ENCODE measurements around the gene DCANP1. TPM values are rescaled to one million over a fixed set of nuclear protein-coding genes. Genes with fewer than 3 reads are reported as not detected.

DCANP1 gene
- polyA plus RNA-seq, 1 donor (not counting 4 experiments of a cell fraction or from before 2014, with no cell fraction given) = not detected

DNA sequence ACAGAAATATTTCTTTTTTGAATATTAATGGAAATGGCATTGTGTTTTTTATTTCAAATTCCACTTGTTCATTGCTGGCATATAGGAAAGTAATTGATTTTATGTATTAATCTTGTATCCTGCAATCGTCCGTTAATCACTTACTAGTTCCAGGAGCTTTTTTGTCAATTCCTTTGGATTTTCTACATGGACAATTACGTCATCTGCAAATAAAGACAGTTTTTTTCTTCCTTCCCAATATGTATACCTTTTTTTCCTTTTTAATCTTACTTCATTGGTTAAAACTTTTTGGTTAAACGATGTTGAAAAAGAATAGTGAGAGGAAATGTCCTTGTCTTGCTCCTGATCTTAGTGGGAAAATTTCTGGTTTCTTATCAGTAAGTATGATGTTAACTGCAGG, 6.5 kb upstream of the DCANP1 start:
- H3K27me3 ChIP-seq (ENCODE audit: control insufficient read depth, extremely low read depth, insufficient read depth, low read length) = peaks cover 38% of the 10 kb centered on the region
- no peaks in the 10 kb centered on the region for H3K36me3 ChIP-seq (ENCODE audit: control insufficient read depth in 2 of 2, extremely low read depth in 1 of 2, insufficient read depth in 2 of 2, low read length in 2 of 2)
- H3K4me1 ChIP-seq (ENCODE audit: control insufficient read depth, extremely low read depth, insufficient read depth, low read length) = no peaks in the 10 kb centered on the region
- no peak for TF ChIP-seq EZH2 (IDR thresholded peaks at IDR 0.05; ENCODE audit: low read length)
- TF ChIP-seq, protein P1, sequence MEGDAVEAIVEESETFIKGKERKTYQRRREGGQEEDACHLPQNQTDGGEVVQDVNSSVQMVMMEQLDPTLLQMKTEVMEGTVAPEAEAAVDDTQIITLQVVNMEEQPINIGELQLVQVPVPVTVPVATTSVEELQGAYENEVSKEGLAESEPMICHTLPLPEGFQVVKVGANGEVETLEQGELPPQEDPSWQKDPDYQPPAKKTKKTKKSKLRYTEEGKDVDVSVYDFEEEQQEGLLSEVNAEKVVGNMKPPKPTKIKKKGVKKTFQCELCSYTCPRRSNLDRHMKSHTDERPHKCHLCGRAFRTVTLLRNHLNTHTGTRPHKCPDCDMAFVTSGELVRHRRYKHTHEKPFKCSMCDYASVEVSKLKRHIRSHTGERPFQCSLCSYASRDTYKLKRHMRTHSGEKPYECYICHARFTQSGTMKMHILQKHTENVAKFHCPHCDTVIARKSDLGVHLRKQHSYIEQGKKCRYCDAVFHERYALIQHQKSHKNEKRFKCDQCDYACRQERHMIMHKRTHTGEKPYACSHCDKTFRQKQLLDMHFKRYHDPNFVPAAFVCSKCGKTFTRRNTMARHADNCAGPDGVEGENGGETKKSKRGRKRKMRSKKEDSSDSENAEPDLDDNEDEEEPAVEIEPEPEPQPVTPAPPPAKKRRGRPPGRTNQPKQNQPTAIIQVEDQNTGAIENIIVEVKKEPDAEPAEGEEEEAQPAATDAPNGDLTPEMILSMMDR (optimal IDR thresholded peaks at IDR 0.05 in 1 of 3, IDR thresholded peaks at IDR 0.05 in 1 of 3, conservative IDR thresholded peaks at IDR 0.05 in 1 of 3; ENCODE audit: extremely low read depth in 1 of 3, insufficient read depth in 2 of 3, low read length in 3 of 3) = no peak
- no peak overlapping the region for H3K27ac ChIP-seq (ENCODE audit: control insufficient read depth, insufficient read depth, low read length)
- H3K4me3 ChIP-seq (ENCODE audit: control insufficient read depth in 2 of 3, extremely low read depth in 1 of 3, insufficient read depth in 2 of 3, low read depth in 1 of 3, low read length in 3 of 3) = no peak overlapping the region
- no peaks in the 10 kb centered on the region for H3K79me2 ChIP-seq (ENCODE audit: control insufficient read depth, insufficient read depth, low read length)
- H3K9me3 ChIP-seq (ENCODE audit: control insufficient read depth, low read depth, low read length) = no peaks in the 10 kb centered on the region
- dilution Hi-C loops (cut with MboI; ENCODE audit: extremely low pct_ligation_motif_present, low sequenced_read_pairs) = loop anchor here (25.0 kb wide), 1 partner anchor 384 kb away; the partner anchor contains the start of gene SLC25A48
- no peaks in the 10 kb centered on the region for H3K9me1 ChIP-seq (ENCODE audit: control insufficient read depth, extremely low read depth, insufficient read depth, low read length)
- no peak overlapping the region for H2AFZ ChIP-seq (ENCODE audit: control insufficient read depth, low read length)
- no peak overlapping the region for H3K9ac ChIP-seq (ENCODE audit: control insufficient read depth, extremely low read depth, insufficient read depth, low read length)
- FAIRE-seq (no peak), DNase-seq (ENCODE audit: low read depth, low spot score) (no peak)
- no peak overlapping the region for H3K4me2 ChIP-seq (ENCODE audit: control insufficient read depth, extremely low read depth, insufficient read depth, low read depth, low read length)
- no peaks in the 10 kb centered on the region for H4K20me1 ChIP-seq (ENCODE audit: control insufficient read depth, extremely low read depth, insufficient read depth, low read length)

DNA sequence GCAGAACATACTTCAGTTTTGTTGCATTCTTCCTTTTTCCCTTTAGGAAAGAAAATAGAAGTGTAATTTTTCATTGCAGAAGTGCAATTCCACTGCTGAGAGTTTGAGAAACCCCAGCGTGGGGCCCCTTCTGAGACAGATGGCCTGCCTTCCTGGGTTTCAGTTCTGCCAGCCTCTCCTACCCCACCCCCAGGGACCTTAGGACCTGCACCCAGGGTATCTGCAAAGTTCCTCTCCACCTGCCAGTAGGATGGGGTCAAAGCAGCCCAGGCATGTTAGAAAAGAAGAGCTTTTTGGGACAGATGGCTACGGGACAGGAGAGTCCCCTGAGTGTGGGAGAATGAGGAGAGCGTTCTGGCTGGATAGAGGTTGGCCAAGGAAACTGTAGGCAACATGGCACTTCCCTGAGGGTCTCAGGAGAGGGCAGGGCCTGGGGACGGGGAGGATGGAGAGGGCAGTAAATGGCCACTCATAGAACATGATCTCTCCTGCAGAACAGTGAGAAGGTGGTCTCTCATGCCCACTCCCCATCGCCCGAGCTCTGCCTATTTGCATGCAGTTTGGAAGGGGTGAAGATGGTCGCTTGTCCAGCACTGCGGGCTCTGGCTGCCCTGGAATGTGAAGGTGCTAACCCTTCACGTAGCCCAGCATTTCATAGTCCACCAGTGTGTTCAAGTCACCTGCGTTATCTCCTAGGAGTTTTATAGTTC, 5.3 kb upstream of the DCANP1 start, which contains the start of gene TIFAB:
TIFAB (minus strand) TSS at position 31 of the 710 bp plus-strand sequence. CDS start 2,412 bp downstream, outside the sequence.
- no peaks in the 10 kb centered on the region for H3K9me1 ChIP-seq (ENCODE audit: control insufficient read depth, extremely low read depth, insufficient read depth, low read length)
- H4K20me1 ChIP-seq (ENCODE audit: control insufficient read depth, extremely low read depth, insufficient read depth, low read length) = no peaks in the 10 kb centered on the region
- TF ChIP-seq, protein P1 (optimal IDR thresholded peaks at IDR 0.05 in 1 of 3, IDR thresholded peaks at IDR 0.05 in 1 of 3, conservative IDR thresholded peaks at IDR 0.05 in 1 of 3; ENCODE audit: extremely low read depth in 1 of 3, insufficient read depth in 2 of 3, low read length in 3 of 3) = no peak
- H3K27ac ChIP-seq (ENCODE audit: control insufficient read depth, insufficient read depth, low read length) = no peak within 1 kb of the TSS
- no peaks in the 10 kb centered on the region for H3K79me2 ChIP-seq (ENCODE audit: control insufficient read depth, insufficient read depth, low read length)
- no peak for FAIRE-seq
- H3K4me2 ChIP-seq (ENCODE audit: control insufficient read depth, extremely low read depth, insufficient read depth, low read depth, low read length) = no peak within 1 kb of the TSS
- no peaks in the 10 kb centered on the region for H3K9me3 ChIP-seq (ENCODE audit: control insufficient read depth, low read depth, low read length)
- no peak for DNase-seq (ENCODE audit: low read depth, low spot score)
- dilution Hi-C loops (cut with MboI; ENCODE audit: extremely low pct_ligation_motif_present, low sequenced_read_pairs) = loop anchor here (25.0 kb wide), 1 partner anchor 385 kb away; the partner anchor contains the start of gene SLC25A48
- no peaks in the 10 kb centered on the region for H3K36me3 ChIP-seq (ENCODE audit: control insufficient read depth in 2 of 2, extremely low read depth in 1 of 2, insufficient read depth in 2 of 2, low read length in 2 of 2)
- no peak within 1 kb of the TSS for H3K9ac ChIP-seq (ENCODE audit: control insufficient read depth, extremely low read depth, insufficient read depth, low read length)
- H2AFZ ChIP-seq (ENCODE audit: control insufficient read depth, low read length) = no peak within 1 kb of the TSS
- no peaks in the 10 kb centered on the region for H3K4me1 ChIP-seq (ENCODE audit: control insufficient read depth, extremely low read depth, insufficient read depth, low read length)
- peaks cover 41% of the 10 kb centered on the region for H3K27me3 ChIP-seq (ENCODE audit: control insufficient read depth, extremely low read depth, insufficient read depth, low read length)
- H3K4me3 ChIP-seq (ENCODE audit: control insufficient read depth in 2 of 3, extremely low read depth in 1 of 3, insufficient read depth in 2 of 3, low read depth in 1 of 3, low read length in 3 of 3) = no peak within 1 kb of the TSS

Measured in keratinocyte (primary cell).